NOMO-1 (cell line): ENCODE results near the gene GPR152.
A peak's percentile ranks its signal among the peaks of the same experiment; 100 is the strongest.

Source experiments
- DNase-seq, 2 experiments: peaks; one replicate each; lab custom pipeline; 2025; ENCODE audit not compliant: unreplicated experiment in 2 of 2; lab: John Stamatoyannopoulos, UW

GPR152 gene, protein sequence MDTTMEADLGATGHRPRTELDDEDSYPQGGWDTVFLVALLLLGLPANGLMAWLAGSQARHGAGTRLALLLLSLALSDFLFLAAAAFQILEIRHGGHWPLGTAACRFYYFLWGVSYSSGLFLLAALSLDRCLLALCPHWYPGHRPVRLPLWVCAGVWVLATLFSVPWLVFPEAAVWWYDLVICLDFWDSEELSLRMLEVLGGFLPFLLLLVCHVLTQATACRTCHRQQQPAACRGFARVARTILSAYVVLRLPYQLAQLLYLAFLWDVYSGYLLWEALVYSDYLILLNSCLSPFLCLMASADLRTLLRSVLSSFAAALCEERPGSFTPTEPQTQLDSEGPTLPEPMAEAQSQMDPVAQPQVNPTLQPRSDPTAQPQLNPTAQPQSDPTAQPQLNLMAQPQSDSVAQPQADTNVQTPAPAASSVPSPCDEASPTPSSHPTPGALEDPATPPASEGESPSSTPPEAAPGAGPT

GRCh38 chr11:67452141-67452952, at the start of gene GPR152:
Gene GPR152, minus strand, starts transcription at chr11:67452729. Its CDS starts 5 bp downstream, at chr11:67452724.
- no peak for DNase-seq

- DNase-seq, result no peak
Observed at GRCh38 chr11:67501854-67502253, 49.3 kb upstream of the GPR152 start.

GRCh38 chr11:67500831-67501715, 48.5 kb upstream of the GPR152 start:
- peak; percentile 77 to 89 for DNase-seq

DNA sequence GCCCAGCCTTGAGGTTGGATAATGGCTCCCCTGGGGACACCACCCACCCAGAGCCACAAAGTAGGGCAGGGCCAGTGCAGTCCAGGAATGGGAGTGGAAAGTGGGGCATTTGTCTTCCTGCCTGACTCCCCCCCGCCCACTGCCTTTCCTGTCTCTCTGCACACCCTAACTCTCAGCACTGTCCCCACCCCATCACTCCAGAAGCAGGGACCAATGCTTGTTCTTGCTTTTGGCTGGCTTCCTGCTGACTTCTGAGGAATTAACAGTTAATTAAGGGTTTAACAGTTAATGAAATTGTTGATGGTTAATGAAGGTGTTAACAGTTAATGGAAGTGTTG, 47.9 kb upstream of the GPR152 start:
- DNase-seq, result no peak

DNA sequence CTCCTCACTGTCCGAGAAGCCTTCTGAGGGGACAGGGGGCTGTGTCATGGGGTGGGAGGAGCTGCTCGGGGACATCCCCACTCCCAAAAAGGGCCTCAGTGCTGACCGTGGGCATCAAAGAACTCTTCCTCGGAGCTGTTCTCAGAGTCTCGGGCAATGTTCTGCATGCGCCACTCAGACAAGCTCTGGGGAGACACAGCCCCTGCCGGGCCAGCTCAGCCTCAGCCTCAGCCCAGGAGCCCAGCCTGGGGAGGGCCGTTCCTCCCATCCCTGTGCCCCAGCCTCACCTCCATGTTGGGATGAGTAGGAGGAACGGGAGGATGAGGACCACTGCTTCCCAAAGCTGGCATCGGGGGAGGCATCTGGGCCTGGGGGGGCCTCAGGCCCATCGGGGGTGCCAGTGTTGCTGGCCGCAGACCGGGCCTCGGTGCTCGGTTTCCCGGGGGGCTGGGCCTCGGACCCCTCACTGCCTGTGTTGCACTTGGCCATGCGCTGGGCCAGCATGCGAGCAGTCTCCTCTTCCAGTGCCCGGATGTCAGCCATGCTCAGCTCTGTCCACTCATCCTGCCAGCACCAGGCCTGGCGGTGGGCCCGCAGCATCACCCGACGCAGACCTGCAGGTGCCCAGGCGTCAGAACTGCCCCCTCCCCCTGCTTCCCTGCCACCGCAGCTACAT, 47.4 kb upstream of the GPR152 start:
- no peak for DNase-seq

- no peak for DNase-seq
Observed at GRCh38 chr11:67498544-67498972, 46.0 kb upstream of the GPR152 start.

GRCh38 chr11:67497656-67498291, 45.2 kb upstream of the GPR152 start:
- no peak for DNase-seq

DNA sequence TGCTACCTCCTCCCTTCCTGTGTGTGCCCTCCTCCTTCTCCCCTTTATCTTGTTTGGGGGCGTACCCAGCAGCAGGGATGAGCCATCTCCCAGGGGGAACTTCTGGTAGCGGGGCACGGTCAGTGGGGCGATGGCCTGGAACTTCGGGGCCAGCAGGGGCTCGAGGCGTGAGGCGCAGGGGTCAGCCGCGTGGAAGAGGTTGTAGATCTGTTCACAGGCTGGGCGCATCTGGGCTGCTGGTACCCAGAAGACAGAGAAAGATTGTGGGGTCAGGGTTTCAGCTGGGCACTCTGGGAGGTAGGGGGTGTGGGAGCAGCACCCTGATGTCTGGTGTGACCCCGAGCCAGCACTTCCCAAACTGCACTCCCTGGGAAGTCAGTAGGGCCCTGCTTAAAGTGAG, 43.6 kb upstream of the GPR152 start:
- no peak for DNase-seq

DNA sequence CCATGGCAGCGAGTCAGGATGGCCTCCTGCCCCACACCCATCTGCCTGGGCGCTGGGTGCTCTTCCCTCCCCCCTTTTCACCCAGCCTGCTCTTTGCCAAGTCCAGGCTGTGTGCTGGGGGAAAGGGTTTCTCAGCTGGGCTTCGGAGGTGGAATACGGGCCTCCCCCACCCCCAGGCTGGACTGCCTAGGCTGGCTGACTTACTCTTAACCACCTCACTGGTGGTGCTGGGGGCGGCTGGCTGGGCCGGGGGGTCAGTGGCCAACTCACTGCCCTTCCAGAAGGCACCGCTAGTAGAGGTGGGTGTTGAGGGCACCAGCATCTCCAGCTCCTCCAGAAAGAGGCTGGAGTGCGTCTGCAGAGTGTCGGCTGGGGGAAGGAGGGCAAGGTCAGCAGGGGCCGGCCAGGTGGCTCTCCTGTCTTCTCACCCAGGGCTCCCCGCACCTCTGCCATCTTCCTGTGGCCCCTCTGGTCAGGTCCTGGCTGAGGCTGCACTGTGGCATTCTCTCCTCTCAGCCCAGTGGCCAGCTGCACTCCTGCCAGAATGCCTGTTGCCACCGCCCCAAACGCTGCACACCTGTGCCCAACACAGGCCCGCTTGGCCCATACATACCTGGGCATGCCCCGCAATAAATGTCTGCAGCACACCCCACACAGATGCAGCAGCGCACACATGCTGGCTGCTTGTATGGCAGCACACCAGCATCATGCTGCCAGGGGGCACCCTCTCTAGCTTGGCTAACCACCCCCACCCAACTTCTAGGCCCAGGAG, 42.9 kb upstream of the GPR152 start:
- no peak for DNase-seq

GRCh38 chr11:67494371-67495233, 42.1 kb upstream of the GPR152 start:
- DNase-seq, result no peak

GRCh38 chr11:67493548-67494370, 41.2 kb upstream of the GPR152 start:
- DNase-seq, result no peak

- DNase-seq, result no peak
Observed at GRCh38 chr11:67492801-67493547, 40.4 kb upstream of the GPR152 start.

DNA sequence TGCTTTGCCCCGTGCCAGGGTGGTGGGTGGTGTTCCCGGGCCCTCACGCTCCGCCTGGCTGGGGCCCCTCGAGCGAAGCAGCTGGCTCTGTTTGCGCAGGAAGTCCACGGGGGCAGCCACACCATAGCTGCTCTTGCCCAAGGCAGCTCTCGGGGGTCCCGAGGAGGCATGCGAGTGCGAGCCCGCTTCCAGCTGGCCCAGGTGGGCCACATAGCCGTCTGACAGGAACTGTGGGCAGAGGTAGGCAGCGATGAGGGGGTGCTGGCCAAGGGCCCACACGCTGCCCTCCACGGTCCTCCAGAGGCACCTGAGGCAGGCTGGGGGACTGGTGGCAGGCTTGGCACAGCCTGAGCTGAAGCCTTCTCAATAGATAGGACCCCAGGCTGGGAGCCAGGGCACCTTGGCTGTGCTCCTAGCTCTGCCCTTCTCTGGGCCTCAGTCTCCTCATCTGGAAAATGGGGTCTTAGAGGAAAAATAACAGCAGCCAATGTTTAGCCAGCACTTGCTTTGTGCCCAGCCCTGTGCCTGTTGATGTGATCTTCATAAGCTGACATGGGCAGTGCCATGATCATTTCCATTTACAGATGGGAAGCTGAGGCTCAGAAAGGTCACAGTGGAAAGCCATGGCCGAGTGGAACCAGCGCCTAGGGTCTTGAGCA, 39.7 kb upstream of the GPR152 start:
- DNase-seq, result no peak

- DNase-seq, result no peak
Observed at GRCh38 chr11:67491276-67492068, 38.9 kb upstream of the GPR152 start.

DNA sequence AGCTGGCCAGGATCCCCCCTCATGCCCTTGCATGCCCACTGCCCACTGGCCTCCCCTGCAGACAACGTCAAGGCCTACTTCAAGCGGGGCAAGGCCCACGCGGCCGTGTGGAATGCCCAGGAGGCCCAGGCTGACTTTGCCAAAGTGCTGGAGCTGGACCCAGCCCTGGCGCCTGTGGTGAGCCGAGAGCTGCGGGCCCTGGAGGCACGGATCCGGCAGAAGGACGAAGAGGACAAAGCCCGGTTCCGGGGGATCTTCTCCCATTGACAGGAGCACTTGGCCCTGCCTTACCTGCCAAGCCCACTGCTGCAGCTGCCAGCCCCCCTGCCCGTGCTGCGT, 38.2 kb upstream of the GPR152 start:
- DNase-seq, result no peak
